HG03064 (cell line): Measurements from ENCODE around the gene MTMR3.

Source experiments
- ATAC-seq: cut with Tn5 transposase; IDR thresholded peaks from one replicate; pipeline ENCODE4 v1.9.1; 2021; ENCODE audit warnings: low read depth; ENCODE audit not compliant: unreplicated experiment

MTMR3 gene

GRCh38 chr22:29867851-29868250 lies 15.1 kb upstream of the MTMR3 start:
- ATAC-seq = no peak

GRCh38 chr22:29870574-29870973 lies 12.4 kb upstream of the MTMR3 start:
- ATAC-seq = no peak

- no peak for ATAC-seq
These were observed 11.3 kb upstream of the MTMR3 start for GRCh38 chr22:29871684-29872083.

- no peak for ATAC-seq
These were observed 10.7 kb upstream of the MTMR3 start for GRCh38 chr22:29872144-29872893.

- no peak for ATAC-seq
These were observed 10.0 kb upstream of the MTMR3 start for GRCh38 chr22:29872989-29873388.

GRCh38 chr22:29873943-29874342 lies 9.0 kb upstream of the MTMR3 start:
- no peak for ATAC-seq

- ATAC-seq = no peak
These were observed 5.4 kb upstream of the MTMR3 start for GRCh38 chr22:29877620-29878019.

GRCh38 chr22:29879753-29880152 lies 3.2 kb upstream of the MTMR3 start:
- no peak for ATAC-seq

- no peak for ATAC-seq
These were observed 294 bp upstream of the MTMR3 start for GRCh38 chr22:29882716-29883044.

- no peak for ATAC-seq
These were observed 762 bp downstream of the MTMR3 start for GRCh38 chr22:29883775-29884097.

- no peak for ATAC-seq
These were observed 2.6 kb downstream of the MTMR3 start for GRCh38 chr22:29885610-29886009.

GRCh38 chr22:29886596-29886995 lies 3.6 kb downstream of the MTMR3 start:
- no peak for ATAC-seq

- ATAC-seq = no peak
These were observed 4.4 kb downstream of the MTMR3 start for GRCh38 chr22:29887358-29887757.

GRCh38 chr22:29890760-29891159 lies 7.8 kb downstream of the MTMR3 start:
- no peak for ATAC-seq

- no peak for ATAC-seq
These were observed 9.6 kb downstream of the MTMR3 start for GRCh38 chr22:29892315-29893156.

- ATAC-seq = no peak
These were observed 18.4 kb downstream of the MTMR3 start for GRCh38 chr22:29901354-29901753.

- no peak for ATAC-seq
These were observed 20.4 kb downstream of the MTMR3 start for GRCh38 chr22:29903371-29903770.

- ATAC-seq = no peak
These were observed 21.0 kb downstream of the MTMR3 start for GRCh38 chr22:29904020-29904419.

- no peak for ATAC-seq
These were observed 25.0 kb downstream of the MTMR3 start for GRCh38 chr22:29907753-29908515.

- ATAC-seq = no peak
These were observed 29.2 kb downstream of the MTMR3 start for GRCh38 chr22:29912141-29912540.

- no peak for ATAC-seq
These were observed 29.8 kb downstream of the MTMR3 start for GRCh38 chr22:29912605-29913398.
